Mononuclear cell (primary cell): ENCODE measurements around the gene GRK3. TPM values are rescaled to one million over a fixed set of nuclear protein-coding genes. Genes with fewer than 3 reads are reported as not detected.

Experiments
- H3K27me3 ChIP-seq: 2 replicates; pipeline ENCODE4 v1.6.0; 2011; ENCODE audit warnings: low read length, control low read depth; ENCODE audit not compliant: insufficient read depth
- H3K4me1 ChIP-seq: 2 replicates; pipeline ENCODE4 v1.5.1; 2011; ENCODE audit warnings: mild to moderate bottlenecking, low read length, control low read depth; ENCODE audit not compliant: insufficient read depth
- H3K4me3 ChIP-seq: 2 replicates; pipeline ENCODE4 v1.5.1; 2011; ENCODE audit warnings: mild to moderate bottlenecking, low read length, moderate library complexity
- H3K9me3 ChIP-seq: 2 replicates; pipeline ENCODE4 v1.5.1; 2011; ENCODE audit warnings: low read depth, mild to moderate bottlenecking, control low read depth, low read length
- total RNA-seq: library from RNA; depleted of rRNA; stranded (reverse); fragments of >200 nt; gene quantifications from one replicate; pipeline ENCODE4 v1.2.3, GENCODE V29; 2012

The GRK3 gene
- total RNA-seq, 1 donor, result 21.0 TPM

GRCh38 chr22:25712661-25713400, 148.4 kb downstream of the GRK3 start:
- H3K27me3 ChIP-seq, result no peaks in the 10 kb centered on the region
- H3K4me3 ChIP-seq, result no peak overlapping the region
- no peaks in the 10 kb centered on the region for H3K9me3 ChIP-seq
- H3K4me1 ChIP-seq, result no peaks in the 10 kb centered on the region

GRCh38 chr22:25714070-25714469, 149.6 kb downstream of the GRK3 start:
- no peaks in the 10 kb centered on the region for H3K4me1 ChIP-seq
- H3K9me3 ChIP-seq, result no peaks in the 10 kb centered on the region
- no peak overlapping the region for H3K4me3 ChIP-seq
- no peaks in the 10 kb centered on the region for H3K27me3 ChIP-seq

- Histone ChIP-seq H3K27me3 (no peaks in the 10 kb centered on the region), H3K4me3 (no peak overlapping the region), H3K9me3 (no peaks in the 10 kb centered on the region), H3K4me1 (no peaks in the 10 kb centered on the region)
These were observed 150.3 kb downstream of the GRK3 start for GRCh38 chr22:25714739-25715138.

GRCh38 chr22:25716637-25717036, 152.2 kb downstream of the GRK3 start:
- H3K4me1 ChIP-seq, result no peaks in the 10 kb centered on the region
- no peaks in the 10 kb centered on the region for H3K9me3 ChIP-seq
- H3K4me3 ChIP-seq, result no peak overlapping the region
- H3K27me3 ChIP-seq, result no peaks in the 10 kb centered on the region

- H3K4me1 ChIP-seq, result no peaks in the 10 kb centered on the region
- H3K27me3 ChIP-seq, result no peaks in the 10 kb centered on the region
- no peak overlapping the region for H3K4me3 ChIP-seq
- no peaks in the 10 kb centered on the region for H3K9me3 ChIP-seq
These were observed 153.8 kb downstream of the GRK3 start for GRCh38 chr22:25718135-25718840.

- Histone ChIP-seq H3K9me3 (no peaks in the 10 kb centered on the region), H3K4me3 (no peak overlapping the region), H3K4me1 (no peaks in the 10 kb centered on the region), H3K27me3 (no peaks in the 10 kb centered on the region)
These were observed 157.7 kb downstream of the GRK3 start for GRCh38 chr22:25722223-25722622.

GRCh38 chr22:25722626-25723025, 158.2 kb downstream of the GRK3 start:
- no peaks in the 10 kb centered on the region for H3K4me1 ChIP-seq
- H3K27me3 ChIP-seq, result no peaks in the 10 kb centered on the region
- H3K4me3 ChIP-seq, result no peak overlapping the region
- no peaks in the 10 kb centered on the region for H3K9me3 ChIP-seq

- Histone ChIP-seq H3K4me3 (no peak overlapping the region), H3K4me1 (no peaks in the 10 kb centered on the region), H3K27me3 (no peaks in the 10 kb centered on the region), H3K9me3 (no peaks in the 10 kb centered on the region)
These were observed 161.8 kb downstream of the GRK3 start for GRCh38 chr22:25726241-25726640.

- no peak overlapping the region for H3K4me3 ChIP-seq
- H3K4me1 ChIP-seq, result no peaks in the 10 kb centered on the region
- no peaks in the 10 kb centered on the region for H3K9me3 ChIP-seq
- H3K27me3 ChIP-seq, result no peaks in the 10 kb centered on the region
These were observed 163.6 kb downstream of the GRK3 start for GRCh38 chr22:25728071-25728470.

GRCh38 chr22:25729016-25729995, 164.8 kb downstream of the GRK3 start:
- H3K4me1 ChIP-seq, result no peaks in the 10 kb centered on the region
- H3K9me3 ChIP-seq, result no peaks in the 10 kb centered on the region
- no peak overlapping the region for H3K4me3 ChIP-seq
- no peaks in the 10 kb centered on the region for H3K27me3 ChIP-seq

GRCh38 chr22:25735650-25736049, 171.2 kb downstream of the GRK3 start:
- Histone ChIP-seq H3K4me3 (no peak overlapping the region), H3K27me3 (no peaks in the 10 kb centered on the region), H3K4me1 (no peaks in the 10 kb centered on the region), H3K9me3 (no peaks in the 10 kb centered on the region)

GRCh38 chr22:25736378-25737011, 172.0 kb downstream of the GRK3 start:
- no peaks in the 10 kb centered on the region for H3K9me3 ChIP-seq
- no peaks in the 10 kb centered on the region for H3K4me1 ChIP-seq
- H3K4me3 ChIP-seq, result no peak overlapping the region
- no peaks in the 10 kb centered on the region for H3K27me3 ChIP-seq

GRCh38 chr22:25739659-25740344, 175.3 kb downstream of the GRK3 start:
- H3K4me3 ChIP-seq, result no peak overlapping the region
- H3K9me3 ChIP-seq, result no peaks in the 10 kb centered on the region
- no peaks in the 10 kb centered on the region for H3K27me3 ChIP-seq
- no peaks in the 10 kb centered on the region for H3K4me1 ChIP-seq
